HG02840 (cell line): ENCODE measurements around the gene TOP2B.

Experiments used
- ATAC-seq: cut with Tn5 transposase; IDR thresholded peaks from one replicate; pipeline ENCODE4 v1.9.1; 2021; ENCODE audit warnings: mild to moderate bottlenecking, moderate library complexity, moderate number of reproducible peaks; ENCODE audit not compliant: unreplicated experiment, low FRiP score

The TOP2B gene

DNA sequence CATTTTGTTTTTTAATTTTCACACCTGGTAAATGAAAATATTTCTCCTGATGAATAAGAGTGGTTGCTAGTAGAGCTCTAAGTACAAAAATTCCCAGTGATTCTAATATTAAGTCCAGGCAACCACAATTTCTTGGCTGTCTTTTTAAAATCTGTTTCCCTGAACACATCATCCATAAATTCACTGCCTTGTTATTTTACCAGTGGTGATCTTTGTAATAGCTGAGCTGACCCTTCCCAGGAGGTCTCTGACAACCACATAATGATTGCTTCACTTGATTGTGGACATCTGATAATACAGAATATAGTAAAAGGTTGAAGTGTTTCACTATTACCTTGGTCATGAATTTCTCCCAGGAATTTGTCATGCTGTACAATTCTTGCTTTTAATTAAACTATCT lies 13.9 kb upstream of the TOP2B start:
- no peak for ATAC-seq

DNA sequence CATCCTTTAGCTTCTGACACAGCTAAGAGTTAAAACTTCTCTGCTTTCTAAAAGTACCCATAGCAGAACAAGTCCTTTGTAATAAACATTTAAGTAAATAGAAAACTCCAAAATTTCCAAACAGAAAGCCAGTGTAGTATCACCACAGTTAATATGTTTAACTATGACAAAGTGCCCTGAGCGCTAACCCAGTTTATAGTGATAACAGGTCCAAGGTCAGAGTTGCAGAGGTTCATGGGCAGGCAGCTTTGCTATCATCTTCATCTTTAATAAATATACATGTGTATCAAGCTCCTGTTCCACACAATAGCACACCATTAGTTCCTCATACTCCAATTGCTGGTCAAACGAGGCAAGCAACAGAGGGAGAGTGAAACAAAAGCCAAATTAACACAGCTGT lies 12.4 kb upstream of the TOP2B start:
- no peak for ATAC-seq

DNA sequence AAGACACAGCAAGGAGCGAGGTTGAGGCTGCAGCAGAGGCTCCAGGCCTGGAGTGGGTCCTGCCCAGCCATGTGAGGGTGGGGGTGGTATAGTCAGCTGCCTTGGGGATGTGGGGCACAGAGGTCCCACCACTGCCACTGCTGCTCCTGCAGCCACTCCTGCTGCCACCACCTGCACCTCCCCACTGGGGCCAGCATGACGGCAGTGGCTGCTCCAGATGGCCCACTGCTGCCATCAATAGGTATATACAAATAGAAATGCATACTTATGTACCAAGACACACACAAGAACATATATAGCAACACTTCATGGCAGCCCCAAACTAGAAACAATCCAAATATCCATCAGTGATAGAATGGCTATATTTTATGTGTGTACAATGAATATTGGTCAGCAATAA lies 10.0 kb upstream of the TOP2B start:
- no peak for ATAC-seq

DNA sequence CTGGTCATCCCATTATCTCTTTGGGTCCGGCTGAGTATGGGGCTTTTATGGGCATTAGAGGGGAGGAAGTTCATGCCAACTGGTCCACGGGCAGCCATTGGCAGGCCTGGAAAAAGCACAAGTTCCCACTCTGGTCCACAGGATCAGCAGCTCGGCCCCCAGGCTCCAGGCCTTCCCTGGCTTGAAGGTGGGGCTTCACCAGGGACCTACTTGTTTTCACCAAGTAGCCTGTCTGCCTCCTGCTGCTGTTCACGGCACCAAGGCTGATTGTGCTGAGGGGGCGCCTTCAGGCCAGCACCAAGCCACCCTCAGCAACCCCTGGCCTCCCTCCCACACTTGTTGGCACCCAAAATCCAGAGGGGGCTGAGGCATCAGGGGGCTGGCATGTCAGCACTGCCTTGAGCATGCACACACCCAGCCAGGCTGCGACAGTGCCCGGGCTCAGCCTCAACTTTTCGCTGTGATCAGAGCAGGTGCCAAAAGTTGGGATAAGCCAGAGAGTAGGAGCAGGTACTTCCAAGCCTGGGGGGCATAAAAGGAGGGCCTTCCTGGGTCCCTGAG lies 9.1 kb upstream of the TOP2B start:
- ATAC-seq = no peak

DNA sequence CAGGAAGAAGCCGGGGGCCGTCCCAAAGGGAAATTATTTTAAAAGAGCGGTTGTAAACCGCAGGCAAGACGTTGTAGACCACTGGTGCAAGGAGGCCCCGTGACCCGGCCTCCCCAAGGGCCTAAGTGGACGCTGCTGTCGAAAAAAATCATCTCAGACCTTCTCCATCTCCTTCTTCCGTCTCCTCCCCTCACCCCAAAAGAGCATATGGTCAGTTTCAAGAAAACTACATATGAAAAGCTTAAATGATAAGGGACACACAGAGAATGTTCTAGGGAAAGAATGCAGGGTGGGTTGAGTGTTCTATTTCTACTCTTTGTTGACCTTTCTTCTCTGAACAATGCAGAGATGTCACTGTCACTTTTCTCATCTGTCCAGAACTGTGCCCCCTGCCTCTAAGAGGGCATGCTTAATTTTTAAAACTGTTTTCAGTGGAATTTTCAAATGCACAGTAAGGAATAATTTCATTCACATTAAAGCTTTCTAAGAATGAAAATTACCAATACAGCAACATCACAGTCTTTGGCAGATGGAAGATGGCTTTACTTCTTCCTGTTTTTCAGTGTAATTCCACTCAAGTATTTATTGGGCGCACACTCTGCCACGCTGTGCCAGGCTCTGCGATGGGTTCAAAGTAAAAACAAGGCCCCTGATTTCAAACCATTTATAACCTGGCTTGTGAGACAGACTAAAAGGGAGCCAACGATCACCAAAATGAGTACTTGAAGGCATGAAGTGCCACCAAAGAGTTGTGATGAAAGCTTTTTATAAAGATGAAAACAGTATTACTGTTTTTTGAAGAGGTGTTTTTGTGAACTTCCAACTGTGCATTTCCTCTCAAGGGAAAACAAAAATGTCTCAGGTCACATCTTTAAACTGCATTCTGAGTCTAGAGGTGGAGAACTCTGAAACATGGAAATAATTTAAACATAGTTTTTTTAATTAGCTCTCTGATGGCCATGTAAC lies 891 bp upstream of the TOP2B start:
- ATAC-seq = peak; percentile 21

DNA sequence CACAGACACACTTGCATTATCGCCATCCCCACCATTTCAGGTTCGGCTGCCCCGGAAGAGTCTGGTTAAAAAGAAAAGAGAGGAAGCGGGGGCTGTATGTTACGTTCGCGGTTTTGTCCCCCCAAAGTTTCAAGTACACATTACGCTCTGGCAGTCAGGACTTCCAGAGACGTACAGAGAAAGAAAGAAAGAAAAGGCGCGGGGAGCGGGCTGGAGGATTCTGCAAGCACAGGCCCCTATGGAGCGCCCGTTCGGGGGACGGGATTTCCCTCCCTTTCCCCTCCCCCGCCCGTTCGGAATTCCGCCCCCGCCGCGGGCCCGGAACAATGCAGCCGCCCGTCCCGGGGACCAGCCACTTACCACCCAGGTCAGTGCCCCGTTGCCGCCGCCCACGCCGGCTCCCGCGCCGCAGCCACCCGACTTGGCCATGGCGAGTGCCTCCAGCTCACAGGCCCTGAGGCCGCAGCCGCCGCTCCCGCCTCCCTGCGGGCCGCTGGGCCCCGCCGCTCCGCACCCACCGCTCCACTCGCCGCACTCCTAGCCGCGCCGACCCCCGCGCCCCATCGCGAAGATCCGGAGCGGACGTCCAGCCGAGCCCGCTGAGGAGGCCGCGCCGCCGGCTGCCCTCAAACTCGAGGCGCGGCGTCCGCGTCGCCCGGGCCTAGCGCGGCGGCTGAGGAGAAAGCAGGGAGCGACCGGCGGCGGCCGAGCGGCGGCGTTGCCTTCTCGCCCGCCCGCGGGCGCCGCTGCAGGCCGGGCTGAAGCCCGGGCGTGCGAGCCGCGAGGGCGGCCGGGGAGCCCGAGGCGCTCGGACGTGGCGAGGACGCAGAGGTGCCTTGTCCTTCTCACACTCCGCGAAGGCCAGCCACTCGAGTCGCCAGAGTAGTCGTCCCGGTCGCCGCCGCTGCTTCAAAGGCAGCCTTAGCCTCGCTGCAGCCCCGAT lies 567 bp downstream of the TOP2B start:
- peak; percentile 29 for ATAC-seq

DNA sequence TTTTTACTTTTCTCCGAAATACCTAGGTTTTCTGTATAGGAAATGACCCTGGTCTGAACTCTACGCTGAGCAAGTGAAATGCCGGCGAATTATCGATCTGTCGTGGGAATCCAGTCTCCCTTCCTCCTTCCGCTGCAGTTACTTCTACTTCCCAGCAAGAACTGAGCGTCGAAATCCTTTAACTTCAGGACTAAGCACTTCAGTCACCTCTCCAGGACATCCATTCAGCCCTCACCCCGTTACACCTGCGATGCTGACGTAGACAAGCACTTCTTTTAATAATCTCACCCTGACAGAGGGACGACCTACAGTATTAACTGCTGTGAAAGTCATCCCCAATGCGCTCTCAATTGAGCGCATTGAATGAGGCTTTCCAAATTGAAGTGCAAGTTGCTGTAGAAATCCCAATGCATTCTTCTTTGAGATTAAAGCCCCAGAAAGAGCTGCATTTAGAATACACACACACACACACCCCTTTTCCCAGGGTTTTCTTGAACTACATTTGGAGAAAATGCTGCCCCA lies 1.3 kb downstream of the TOP2B start:
- no peak for ATAC-seq

DNA sequence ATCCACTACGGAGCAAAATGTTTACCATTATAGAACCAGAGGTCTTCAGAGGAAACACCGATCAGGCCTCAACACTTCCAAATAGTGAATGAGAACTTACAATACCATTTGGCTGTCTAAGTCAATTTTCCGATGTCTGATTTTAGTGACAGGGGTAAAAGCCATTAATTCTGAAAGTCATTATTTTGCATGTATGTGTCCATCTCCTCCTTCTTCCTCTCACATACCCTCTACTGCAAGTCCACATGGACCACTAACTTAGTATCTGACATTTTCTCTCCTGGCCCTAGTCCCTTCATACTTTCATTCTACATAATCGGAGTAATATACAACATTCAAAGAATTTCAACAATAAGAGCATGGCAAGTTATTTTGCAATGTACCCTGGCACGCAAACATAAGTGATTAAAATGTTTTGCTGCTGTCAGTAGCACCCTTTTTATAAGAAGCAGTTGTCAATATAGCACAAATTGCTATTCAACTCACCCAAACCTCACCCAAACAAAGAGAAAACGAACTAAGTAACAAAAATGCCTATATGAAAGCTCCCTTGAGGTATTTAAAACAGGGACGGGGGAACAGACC lies 1.9 kb downstream of the TOP2B start:
- ATAC-seq = no peak

DNA sequence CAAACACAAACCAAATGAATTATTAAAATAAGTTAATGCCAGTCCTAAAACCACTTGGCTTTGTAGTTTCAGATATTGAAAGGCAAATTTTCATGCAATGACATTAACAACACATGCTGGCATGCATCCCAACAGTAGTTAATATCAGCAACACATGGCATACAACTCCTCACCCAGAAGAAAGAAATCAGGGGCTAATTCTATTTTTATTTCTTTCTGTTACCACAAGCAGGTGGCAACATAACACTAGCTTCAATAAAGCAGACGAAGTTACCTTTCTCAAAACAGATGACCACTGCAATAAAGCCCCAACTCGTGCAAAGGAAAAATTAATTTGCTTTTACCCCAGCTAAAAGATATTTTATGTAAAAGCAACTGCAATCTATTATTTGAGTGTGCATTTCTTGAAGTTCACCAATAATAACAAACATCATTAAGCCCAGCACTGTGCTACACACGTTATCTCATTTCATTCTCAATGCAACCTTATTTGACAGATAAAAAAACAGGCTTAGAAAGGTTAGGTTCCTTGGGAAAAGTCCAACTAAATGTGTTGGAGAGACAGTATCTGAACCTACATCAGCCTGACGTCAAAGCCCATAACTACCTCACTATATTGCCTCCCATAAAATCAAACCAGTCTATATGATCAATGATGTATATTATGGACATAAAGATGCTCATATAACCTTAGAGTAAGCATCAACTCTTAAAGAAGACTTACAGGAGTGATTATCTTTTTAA lies 2.8 kb downstream of the TOP2B start:
- no peak for ATAC-seq

DNA sequence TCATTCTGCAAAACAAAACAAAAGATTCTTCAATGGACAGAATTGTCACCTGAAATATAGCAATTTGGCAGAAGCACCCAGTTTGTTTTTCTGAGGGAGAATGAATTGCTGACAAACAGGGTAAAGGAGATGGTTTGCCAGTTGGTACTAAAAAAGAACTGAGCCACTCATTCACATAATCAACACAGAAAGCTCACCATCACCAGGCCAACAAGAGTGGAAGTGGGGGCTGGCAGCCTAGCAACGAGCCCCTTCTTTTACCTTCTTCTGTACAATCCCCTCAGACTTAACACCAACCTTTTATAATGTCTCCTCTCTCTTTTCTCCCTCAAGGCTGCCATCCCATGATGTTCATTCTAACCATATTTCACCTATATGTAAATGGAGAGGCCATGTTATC lies 5.9 kb downstream of the TOP2B start:
- ATAC-seq = no peak

DNA sequence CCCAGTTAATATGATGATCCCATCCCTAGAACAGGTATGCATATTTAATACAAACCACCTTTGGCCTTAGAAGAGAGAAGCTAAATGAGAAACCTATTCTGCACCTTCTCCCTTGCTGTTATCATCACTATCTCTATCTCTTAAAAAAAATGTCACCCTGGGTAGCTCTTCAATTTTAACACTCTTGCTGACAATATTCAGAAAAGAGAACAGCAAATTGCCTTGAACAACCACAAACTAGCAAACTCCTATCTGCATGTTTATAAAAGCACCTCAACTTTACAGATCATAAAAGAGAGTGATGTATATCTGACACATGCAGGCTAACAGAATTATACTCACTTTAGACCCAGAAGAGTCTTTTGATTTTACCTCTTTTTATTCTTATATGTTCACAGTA lies 7.4 kb downstream of the TOP2B start:
- ATAC-seq = no peak

DNA sequence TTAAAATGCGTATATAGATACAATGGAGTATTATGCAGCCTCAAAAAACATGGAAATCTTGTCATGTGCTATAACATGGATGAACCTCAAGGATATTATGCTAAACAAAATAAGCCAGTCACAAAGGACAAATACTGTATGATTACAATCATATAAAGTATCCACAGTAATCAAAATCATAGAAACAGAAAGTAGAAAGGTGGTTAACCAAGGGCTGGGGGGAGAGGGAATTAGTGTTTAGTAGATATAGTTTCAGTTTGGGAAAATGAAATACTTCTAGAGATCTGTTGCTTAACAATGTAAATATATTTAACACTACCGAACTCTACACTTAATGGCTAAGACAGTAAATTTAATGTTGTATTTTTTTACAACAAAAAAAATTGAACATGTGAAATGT lies 9.0 kb downstream of the TOP2B start:
- ATAC-seq = no peak

DNA sequence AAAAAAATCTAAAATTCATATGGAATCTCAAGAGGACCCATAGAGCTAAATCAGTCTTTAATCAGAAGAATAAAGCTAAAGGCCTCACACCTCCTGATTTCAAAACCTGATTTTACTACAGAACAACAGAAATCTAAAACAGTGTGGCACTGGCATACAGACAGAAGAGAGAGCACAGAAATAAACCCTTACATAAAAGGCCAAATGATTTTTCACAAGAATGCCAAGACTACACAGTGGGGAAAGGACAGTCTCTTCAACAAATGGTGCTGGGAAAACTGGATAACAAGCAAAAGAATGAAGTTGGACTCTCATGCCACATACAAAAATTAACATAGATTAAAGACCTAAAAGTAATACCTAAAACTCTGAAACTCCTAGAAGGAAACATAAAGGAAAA lies 10.1 kb downstream of the TOP2B start:
- no peak for ATAC-seq

DNA sequence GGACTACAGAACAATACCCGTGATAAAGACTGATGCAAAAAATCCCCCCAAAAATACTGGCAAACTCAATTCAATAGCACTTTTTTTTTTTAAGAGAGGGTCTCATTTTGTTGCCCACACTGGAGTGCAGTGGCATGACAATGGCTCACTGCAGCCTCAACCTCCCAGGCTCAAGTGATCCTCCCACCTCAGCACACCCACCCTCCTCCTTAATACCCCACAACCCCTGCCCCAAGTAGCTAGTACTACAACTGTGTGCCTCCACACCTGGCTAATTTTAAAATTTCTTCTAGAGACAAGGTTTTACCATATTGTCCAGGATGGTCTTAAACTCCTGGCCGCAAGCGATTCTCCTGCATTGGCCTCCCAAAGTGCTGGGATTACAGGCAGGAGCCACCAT lies 11.4 kb downstream of the TOP2B start:
- no peak for ATAC-seq

DNA sequence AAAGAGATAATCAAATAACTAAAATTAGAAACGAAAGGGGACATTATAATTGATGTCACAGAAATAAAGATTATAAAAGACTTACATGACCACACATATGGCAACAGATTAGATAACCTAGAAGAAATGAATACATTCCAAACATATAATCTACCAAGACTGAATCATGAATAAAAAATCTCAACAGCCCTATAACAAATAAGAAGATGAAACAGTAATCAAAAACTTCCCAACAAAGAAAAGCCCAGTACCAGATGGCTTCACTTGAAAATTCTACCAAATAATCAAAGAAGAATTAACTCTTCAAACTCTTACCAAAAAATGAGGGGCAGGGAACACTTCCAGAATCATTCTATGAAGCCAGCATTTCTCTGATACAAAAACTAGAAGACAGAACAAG lies 11.8 kb downstream of the TOP2B start:
- ATAC-seq = no peak

DNA sequence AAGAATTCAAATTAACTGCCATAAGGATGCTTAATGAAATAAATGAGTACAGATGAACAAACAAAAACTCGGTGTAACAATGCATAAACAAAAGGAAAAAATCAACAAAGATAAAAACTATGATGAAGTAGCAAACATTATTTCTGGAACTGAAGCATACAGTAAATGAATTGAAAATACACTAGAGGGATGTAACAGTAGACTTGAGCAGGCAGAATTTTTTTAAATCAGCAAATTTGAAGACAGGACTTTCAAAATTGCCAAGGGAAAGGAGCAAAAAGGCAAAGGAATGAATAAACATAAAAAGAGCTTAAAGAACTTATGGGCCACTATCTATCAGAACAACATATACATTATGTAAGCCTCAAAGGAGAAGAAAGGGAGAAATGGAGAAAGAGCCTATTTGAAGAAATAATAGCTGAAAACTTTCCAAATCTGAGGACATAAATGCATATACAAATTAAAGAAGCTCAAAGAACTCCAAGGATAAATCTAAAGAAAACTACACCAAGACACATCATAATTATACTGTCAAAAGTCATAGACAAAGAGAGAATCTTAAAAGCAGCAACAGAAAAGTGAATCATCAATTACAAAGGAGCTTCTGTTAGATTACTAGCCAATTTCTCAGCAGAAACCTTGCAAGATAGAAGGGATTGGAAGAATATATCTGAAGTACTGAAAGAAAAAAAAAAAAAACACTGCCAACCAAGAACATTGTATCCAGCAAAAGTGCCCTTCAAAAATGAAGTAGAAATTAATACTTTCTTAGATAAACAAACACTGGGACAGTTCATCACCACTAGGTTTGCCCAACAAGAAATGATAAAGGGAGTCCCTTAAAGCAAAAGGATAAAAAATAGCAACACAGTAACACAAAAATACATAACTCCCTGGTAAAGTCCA lies 15.5 kb downstream of the TOP2B start:
- no peak for ATAC-seq

DNA sequence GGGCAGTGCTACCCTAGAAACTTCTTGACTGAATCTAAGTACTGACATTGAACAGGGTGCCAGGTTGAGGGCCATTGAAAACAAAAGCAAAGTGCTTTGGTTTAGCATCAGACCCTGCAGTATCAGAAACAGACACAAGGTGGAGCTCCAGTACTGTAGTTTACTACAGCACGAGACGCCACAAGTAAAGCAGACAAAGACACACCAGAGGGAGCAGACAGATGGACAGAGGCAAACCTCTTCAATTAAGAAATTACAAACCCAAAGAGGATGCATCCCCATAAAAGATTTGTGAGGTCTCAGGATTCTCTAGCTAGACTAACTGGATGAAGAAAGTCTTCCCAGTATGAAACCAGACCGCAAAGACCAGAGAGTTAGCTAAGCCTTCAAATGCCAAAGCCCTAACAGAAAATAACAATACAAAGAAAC lies 16.6 kb downstream of the TOP2B start:
- peak; percentile 92 for ATAC-seq

DNA sequence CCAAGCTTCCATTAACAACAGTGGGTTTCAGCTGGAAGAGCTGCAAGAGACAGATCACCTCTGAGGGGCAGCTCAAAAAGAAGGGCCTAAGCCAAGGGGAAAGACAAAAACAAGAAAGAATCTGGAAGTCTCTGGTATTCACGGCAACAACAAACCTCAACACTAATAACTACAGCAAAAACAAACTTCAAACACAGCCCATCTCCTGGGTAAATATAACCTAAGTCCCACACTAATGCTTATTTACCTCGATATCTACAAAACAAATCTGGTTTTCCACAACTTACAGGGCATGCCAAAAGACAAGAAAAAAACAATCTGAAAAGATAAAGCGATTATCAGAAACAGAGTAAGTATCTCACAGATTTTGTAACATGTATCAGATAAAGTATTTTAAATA lies 29.7 kb downstream of the TOP2B start:
- no peak for ATAC-seq

DNA sequence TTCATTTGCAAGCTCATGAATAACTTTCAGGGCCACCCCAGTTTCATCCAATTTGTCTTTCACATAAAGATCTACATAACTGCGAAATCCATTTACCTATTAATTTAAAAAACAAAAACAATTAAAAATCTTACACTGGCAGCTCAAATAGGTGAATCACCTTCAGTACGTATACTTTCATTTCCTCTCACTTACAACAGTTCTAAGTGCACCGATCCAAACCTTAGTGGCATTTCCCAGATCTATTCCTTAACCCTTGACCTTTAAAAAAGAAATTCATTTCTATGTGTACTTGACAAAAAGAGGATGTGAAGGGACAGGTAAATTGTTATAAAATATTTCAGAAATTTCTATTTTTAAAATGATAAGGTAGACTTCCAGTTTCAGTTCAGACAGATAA lies 30.8 kb downstream of the TOP2B start:
- ATAC-seq = no peak
